NCI-H510A (cell line): ENCODE measurements around the gene SCN2A.

Experiments used
- DNase-seq: peaks from one replicate; lab custom pipeline; 2025; lab: John Stamatoyannopoulos, UW

SCN2A gene

DNA sequence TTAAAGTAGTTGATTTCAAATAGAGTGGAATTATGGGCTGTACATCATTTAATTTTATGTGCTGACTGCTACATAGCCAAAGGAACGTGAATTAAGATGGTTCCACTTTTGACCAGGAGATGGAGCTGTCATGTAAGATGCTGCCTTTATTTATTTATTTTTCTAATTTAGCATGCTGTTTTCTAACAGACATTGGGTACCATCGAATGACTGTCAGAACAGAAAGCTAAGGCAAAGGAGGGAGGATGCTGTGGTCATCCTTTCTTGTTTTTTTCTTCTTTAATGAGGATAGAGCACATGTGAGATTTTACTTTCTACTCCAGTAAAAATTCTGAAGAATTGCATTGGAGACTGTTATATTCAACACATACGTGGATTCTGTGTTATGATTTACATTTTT, at the start of gene SCN2A:
Gene SCN2A (plus strand): TSS at position 185 of the 400 bp plus-strand sequence. CDS start 56,410 bp downstream, outside the sequence.
- DNase-seq, result no peak

DNA sequence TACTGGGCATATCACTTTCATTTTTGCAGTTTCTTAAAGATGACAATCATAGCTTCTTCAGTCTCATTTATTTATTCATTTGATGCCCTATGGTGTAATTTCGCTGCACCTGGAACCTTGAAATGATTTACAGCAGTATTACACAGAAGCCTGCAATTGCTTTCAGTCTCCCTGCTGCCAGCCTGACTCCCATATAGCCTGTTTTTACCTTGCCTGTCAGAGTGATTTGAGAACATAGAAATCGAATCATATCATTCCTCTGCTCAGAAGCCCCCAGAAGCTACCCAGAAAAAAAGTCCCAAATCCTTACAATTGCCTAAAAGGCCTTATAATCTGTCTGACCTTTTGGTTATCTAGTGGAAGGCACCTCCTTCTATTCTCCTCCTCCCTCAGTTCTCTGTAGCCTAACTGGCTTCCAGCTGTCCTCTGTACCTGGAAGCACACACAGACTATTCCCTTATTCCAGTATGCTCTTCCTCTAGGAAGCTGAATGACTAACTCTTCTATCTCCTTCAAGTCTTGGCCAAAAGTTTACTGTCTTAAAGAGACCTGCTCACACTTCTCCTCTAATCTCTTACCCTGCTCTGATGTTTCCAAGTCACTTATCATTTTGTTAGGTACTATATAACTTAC, 48.0 kb upstream of the SCN2A start:
- DNase-seq, result no peak

DNA sequence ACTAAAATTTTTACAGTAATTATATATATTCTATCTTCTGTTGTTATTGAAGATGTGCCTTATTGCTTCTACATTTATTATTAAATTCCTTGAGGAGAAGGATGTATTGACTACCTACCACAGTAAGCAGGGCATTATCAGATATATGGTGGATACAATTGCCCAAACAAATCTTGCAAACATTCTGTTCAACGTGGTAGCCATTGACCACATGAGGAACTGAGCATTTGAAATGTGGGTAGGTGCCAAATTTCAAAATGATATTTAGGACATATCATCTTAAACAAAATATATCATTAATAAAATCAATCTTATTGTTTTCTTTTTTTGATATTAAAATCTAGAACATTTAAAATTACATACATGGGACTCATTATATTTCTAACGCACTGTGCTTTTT, 46.5 kb upstream of the SCN2A start:
- no peak for DNase-seq

DNA sequence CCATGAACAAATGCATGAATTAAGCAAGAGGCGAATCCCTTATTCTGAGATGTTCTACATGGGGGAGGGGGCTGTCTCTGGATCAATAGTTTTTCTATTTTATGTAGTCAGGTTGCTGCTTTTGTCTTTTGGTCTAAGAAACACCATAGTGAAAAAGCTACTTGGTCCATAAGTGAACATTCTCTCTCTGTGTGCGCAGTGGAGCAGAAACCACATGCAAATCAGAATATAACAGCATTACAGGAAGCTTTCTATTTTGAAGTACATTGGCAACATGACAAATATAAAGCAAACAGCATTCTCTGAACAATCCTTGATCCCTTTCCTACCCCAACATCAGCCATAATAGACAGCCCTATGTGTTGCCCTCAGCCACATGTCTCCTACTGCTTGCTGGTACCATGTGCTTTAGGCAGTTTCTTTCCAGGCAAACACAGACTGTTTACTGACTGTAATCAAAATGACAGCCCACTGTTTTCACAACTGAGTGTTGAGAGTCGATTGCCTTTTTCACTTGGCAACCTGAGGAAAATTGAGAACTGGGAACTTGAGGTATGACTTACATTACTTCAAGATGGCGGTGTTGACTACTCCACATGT, 45.9 kb upstream of the SCN2A start:
- DNase-seq, result no peak

DNA sequence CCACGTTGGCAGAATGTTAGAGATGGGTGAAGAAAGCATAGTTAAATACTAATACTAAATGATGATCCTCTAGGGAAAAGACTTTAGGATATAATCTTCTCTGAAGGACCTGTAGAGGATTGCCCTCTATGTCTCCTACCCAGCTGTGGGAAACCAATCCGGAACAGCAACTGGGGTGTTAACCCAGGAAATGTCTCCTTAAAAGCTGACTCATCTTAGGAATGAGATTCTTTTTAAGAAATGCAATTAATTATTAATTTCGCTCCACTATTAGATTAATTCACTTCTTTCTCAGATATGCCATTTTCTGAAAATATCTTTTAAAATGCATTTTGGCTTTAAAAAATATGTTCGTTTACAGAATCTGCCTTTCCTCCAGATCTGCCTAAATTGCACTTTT, 42.8 kb upstream of the SCN2A start:
- DNase-seq, result no peak

DNA sequence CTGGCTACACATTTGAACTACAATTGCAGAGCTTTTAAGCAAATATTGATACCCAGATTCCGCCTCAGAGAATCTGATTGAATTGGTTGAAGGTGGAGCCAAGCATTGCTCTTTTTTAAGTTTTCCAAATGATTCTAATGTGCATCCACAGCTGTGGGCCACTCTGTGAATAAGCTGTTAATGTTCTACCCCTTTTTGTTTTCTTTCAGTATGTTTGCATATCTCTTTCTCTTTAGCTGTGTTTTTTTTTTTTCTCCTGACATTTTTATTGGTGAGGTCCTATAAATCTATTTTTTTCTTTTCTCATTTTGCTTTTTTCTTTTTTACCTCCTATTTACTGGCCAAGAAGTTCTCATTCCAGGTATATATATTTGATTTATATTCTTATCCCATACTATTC, 41.9 kb upstream of the SCN2A start:
- no peak for DNase-seq

DNA sequence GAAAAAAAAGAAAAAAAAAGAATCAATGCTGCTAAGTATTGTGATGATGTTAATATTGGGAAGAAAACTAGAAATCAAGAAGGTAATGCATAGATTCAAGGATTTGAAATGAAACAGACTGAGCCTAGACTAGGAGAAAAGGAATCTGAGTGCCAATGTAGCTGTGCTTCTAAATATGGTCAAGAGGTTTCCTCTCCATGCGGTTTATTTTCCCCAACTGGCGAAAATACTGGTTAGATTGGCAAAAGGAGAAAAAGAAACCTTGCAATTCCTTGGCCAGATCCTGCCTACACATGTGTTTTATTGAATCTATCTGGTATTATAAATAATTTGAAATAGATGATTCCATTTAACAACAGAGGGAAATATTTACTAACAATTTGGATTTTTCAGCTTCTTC, 41.0 kb upstream of the SCN2A start:
- DNase-seq, result no peak

DNA sequence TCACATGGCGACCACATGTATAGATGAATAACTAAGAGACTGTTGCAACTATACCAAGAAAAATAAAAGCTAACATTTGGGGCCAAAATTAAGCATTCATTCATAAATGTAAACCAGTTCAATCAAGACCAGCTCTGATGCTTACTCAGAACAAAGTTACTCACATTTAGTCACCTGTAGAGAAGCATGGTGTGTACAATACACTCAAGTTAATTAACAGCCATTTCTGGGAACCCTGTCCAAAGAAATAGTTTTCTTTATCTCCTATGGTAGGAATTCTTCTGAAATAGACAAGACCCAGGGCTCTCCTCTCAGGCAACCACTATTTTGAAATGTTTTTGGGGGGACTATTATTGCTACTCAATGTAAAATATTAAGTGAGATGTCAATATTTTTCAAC, 37.0 kb upstream of the SCN2A start:
- no peak for DNase-seq

DNA sequence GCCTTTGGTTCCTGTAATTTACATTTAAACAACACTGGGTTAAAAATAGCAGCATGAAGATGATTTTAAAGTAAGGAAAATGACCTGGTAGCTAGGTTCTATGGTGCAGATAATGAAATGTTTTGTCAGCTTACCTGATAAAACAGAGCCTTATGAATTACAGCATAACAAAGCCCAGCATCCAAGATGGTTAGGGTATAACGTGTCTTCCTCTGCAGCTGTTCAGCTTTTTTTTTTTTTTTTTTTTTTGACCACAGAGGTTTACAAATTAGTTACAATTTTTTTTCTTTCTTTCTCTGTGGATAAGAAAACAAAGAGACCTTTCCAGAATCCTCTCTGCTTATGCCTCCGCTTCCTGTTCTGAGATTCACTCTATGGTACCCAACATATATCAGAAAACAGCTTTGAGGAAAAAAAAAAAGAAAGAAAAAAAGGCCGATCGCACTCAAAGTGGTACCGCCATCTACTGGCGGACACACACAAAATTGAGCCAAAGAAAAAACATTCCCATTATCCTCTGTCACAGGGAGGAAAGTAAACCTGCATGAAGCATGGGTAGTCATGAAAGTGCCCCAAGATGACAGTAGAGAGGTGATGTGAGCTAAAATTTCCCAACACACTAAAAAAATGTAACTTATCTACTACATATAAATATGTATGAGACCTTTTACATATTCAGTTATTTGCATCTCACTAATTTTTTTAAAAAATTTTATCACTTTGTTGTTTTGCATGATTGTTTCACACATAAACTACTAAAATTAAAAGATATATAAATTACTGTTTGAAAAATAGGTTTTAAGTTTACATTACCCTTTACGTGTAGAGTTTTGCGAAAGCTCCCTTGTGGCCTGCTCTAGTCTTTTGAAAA, 35.3 kb upstream of the SCN2A start, which contains the start of gene SCN3A:
Gene SCN3A (minus strand): TSS at position 362 of the 871 bp plus-strand sequence. CDS start 27,656 bp downstream, outside the sequence.
- DNase-seq, result peak; percentile 26

DNA sequence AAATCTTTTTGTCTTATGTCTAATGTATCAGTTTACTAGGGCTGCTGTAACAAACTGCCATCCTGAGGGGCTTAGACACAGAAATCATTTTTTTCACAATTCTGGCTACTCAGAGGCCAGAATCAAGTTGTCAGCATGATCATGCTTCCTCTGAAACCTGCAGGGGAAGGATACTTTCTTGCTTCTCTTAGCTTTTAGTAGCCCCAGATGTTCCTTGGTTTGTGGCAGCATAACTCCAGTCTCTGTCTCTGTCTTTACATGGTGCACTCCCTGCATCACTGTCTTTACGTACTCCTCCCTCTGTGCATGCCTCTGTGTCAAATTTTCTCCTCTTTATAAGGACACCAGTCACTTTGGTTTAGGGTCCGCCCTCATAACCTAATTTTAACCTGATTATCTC, 33.3 kb upstream of the SCN2A start:
- no peak for DNase-seq

DNA sequence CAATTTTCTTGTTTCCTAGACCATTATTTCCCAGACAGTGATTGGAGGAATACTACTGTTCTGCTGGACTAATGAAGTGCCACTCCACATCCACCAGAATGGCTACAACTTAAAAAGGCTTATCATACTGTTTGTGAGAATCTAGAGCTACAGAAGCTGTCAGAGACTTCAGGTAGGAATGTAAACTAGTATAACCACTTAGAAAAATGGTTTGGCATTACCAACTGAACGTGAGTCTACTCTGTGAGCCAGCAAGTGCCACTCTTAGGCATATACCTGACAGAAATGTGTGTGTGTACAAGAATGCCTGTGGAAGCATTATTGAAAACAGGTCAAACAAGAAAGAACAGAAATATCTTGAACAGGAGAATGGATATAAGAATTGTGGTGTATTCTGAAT, 31.1 kb upstream of the SCN2A start:
- no peak for DNase-seq

DNA sequence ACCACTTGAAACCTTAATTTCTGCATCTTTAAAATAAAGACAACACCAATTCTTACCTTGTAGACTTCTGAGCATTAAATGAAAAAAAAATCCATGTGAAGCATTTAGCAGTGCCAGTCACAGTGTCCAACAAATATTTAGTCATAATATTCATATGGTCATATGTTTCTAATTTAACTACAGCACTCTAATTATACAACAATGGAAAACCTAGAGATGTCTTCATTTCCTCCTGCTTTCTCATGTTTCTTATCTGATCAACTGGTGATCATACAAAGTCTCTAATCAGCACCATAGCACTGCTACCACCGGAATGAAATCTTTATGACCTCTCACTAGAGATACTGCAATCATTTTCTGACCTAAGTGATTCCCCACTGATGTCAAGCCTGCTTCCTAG, 25.1 kb upstream of the SCN2A start:
- no peak for DNase-seq

DNA sequence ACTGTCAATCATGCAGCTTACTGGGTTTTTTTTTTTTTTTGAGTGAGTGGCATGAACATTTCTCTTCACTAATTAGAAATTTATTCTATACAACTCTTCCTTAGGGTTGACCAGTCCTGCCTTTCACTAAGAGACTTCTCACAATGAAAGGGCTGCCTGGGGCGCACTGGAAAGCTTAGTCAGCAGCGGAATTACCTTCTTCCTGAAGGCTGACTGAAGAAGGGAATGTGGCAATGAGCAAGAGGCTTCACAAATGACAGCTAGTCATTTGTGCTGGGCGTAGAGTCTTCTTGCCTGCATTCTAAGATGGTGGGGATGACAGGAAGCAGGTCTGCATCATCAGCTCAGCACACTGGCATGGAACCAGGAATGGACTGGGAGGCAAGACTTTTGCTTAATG, 19.7 kb upstream of the SCN2A start:
- no peak for DNase-seq

DNA sequence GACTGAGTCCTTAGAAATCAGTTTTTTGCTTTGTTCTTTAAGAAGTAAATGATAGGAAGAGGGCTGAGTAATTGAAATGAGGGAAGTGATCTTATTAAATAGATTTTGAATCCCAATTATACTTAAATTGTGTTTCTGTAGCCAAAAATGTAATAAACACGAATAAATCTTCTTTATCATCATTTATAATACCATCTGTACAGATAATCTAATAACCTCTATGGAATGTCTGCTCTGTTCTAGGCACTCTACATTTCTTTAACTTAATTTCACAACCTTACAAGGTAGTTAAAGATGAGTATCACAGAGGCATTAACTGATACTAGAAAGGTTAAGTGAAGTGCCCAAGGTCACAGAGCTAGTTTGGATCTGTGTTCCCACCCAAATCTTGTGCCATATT, 14.3 kb upstream of the SCN2A start:
- no peak for DNase-seq

DNA sequence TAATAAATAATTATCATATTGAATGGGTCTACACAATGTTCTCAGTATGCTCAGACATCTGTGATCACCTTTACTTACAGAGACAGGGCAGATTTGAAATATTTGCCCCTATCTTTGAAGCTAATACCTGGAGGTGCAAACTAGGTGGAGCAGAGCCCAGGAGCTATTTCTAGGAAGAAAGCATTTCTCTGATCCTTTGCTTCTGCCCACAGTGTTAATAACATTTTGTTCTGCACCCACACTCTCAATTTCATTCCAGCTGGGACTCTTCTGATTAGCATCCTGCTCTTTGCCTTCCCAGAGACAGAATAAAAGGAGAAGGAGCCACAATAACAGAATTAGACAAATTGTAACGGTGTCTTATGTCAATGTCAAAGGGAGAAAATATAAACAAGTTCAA, 11.6 kb upstream of the SCN2A start:
- DNase-seq, result no peak

DNA sequence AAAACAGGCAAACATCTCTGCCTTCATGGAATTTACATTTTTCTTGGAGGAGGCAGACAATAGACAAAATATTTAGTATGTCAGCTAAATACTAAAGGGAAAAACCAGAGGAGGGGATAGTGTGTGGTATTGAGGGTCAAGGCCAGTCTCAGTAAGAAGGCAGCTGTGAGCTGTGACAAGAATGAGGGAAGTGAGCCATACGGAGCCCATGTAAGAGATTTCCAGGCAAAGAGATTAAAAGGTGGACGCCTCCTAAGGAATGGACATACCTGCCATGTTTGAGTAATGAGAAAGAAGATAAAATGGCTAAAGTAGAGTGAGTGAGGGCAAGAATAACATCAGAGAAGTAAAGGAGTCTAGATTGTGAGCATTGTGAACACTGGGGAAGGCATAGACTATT, 2.2 kb upstream of the SCN2A start:
- no peak for DNase-seq

DNA sequence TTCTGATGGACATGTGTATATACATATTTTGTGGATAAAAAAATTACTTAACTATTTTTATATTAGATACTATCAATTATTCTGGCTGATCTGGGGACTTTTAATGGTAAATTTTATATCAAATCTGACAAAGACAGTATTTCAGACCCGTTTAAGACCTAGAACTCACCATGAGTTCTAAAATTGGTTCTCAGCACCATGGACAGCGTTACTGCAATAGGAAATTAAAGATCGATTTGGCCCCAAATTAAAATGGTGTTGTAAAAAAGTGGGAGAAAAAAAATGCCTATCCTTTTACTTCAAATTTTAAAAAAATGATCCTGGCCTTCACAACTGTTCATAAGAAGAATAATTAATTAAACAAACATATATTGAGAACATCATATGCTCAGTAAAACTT, 919 bp upstream of the SCN2A start:
- DNase-seq, result no peak

DNA sequence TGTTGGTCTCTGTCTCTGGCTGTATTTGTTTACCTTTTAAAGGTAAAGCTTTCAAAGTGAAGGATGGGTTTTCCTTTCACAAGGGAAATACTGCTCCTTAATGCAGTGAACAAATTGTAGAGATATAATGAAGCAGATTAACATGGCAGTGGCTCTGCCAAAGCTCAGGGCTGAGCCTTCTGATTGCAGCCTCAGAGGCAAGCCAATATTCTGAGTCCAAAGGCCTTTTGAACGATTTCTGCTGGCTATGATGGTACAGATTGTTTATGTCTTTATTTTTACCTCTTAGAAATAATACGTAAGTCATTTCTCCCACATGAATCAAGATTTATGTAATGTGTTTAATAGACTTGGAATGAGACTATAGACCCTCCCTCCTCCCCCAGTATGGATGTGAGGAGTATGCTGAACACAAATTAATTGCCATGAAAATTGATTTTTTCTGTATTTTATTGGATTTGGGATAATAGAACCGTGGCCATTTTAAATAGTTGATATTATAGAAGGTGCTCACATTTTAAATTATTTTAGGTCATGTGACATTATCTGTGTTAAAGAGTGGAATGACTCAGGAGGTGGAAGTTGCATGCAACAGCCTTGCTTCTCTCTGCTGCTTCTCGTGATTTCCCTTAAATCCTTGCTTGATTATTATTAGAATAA, 772 bp downstream of the SCN2A start:
- DNase-seq, result no peak

DNA sequence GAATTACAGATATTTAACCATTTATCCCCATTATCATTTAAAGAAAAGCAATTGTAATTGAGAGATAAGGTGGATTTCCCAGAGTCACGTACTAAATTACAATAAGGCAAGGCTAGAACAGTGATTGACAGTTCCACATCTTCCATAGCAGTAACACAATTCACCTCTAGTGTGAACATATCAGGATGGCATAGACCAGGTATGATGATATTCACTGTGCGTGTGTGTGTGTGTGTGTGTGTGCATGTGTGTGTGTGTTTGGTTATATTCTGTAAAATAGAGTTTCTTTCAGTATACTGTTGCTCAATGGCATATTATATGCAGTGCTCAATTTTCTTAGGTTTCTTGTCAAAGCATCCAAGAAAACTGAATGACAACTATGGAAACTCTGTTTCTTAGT, 1.7 kb downstream of the SCN2A start:
- no peak for DNase-seq

DNA sequence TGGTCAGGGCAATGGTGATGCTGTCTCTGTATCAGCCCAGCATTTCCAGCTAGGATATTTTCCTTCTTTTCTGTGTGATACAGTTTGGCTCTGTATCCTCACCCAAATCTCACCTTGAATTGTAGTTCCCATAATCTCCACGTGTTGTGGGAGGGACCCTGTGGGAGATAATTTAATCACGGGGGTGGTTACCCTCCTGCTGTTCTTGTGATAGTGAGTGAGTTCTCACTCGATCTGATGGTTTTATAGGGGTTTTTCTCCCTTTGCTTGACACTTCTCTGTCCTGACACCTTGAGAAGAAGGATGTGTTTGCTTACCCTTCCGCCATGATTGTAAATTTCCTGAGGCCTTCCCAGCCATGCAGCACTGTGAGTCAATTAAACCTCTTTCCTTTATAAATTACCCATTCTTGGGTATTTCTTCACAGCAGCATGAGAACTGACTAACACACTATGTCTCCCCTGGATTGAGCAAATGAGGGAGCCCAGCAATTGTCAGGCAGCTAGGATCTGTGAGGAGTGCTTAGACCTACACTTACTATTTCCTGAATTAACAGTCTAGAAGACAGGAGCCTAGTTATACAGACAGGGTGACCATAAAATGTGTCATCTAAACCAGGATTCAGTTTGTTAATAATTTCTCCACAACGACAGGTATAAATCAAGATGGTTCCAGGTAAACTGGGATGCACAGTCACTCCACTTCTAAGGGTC, 6.0 kb downstream of the SCN2A start:
- DNase-seq, result no peak

DNA sequence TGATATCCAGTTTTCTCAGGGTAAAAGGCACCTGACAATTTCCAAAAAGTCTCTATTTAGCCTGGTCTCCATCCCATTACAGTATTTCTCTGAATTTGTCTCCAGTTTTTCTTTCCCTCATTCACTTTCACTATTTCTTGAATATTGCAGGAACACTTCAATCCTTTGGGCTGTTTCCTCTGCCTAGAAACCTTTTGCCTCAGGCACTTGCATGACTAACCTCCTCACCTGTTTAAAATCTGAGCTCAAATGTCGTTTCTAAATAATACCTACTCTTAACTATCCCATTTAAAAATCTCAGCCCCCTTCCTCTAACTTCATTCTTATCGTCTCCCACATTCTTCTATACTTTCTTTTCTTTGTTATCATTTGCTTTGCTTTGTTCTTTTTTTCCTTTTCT, 9.0 kb downstream of the SCN2A start:
- DNase-seq, result no peak

DNA sequence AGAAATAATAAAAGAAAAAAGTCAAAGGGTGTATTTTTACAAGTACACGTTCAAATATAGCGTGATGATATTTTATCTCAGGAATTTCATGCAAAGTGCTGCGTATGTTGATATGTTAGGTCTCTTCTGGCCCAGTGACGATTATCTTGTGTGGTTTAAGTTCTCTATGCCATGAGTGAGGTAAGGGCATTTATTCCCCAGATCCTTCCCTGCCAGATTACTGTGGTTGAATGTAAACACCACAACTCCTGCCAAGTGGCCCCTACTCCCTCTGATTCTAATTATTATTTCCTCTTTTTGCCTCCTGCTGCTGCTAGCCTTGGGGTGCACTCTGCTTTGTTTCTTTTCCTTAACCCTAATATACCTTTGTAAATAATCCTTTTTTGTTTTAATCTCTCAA, 12.2 kb downstream of the SCN2A start:
- DNase-seq, result no peak
